HG03520 (cell line): ENCODE data around the gene SF3B6.
A peak's percentile ranks its signal among the peaks of the same experiment; 100 is the strongest.
"Not testable (repeated sequence)": the region's sequence is repeated elsewhere in the genome, so short reads cannot be mapped to it uniquely, and the experiment has no call there.

Experiments
- ATAC-seq: cut with Tn5 transposase; IDR thresholded peaks from one replicate; pipeline ENCODE4 v1.9.1; 2021; ENCODE audit warnings: mild to moderate bottlenecking, moderate library complexity; ENCODE audit not compliant: unreplicated experiment

SF3B6 gene, protein sequence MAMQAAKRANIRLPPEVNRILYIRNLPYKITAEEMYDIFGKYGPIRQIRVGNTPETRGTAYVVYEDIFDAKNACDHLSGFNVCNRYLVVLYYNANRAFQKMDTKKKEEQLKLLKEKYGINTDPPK

DNA sequence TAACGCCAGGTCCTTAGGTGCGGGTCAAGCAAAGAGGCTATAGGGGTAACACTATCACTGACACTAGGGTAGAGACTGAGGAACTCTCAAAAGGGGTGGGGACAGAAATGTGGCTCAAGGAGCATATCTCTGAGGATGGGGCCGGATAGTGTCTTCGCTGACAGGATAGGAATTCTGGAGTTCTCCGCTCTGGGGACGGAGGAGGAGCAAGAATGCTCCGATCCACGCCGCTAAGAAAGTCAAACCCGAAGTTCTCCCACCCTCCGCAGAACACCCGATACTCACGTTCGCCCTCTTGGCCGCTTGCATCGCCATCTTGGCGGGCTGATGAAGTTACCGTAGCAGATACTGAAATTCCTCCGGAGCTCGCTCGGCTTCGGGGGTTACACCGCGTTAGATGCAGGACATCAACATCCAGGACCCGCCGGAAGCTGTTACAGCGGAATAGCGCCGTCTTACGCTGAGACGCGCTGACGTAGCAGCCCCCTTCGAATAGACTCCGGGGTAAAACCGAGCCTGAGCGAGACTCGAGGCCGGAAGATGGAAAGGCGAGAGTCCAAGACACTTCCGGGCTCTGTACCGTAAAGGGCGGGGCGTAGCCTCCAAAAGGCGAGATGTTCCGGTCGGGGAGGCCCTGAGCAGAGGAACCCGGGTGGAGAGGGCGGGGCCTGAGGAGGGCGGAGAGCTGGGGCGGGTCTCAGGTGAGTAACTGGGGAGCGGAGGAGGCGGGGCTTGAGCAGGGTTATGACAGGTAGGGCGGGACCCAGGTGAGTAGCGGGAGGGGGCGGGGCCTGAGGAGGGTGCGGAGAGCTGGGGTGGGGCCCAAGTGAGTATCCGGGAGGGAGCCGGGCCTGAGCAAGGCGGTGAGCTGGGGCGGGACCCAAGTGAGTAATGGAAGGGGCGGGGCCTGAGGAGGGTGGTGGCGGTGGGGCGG, at the start of gene SF3B6:
SF3B6 (minus strand) TSS at position 412 of the 934 bp plus-strand sequence; CDS start at position 315, 97 bp downstream.
- ATAC-seq: peak; percentile 91

- ATAC-seq: peak; percentile 7
Observed at GRCh38 chr2:24123922-24124580, 47.9 kb upstream of the SF3B6 start.

DNA sequence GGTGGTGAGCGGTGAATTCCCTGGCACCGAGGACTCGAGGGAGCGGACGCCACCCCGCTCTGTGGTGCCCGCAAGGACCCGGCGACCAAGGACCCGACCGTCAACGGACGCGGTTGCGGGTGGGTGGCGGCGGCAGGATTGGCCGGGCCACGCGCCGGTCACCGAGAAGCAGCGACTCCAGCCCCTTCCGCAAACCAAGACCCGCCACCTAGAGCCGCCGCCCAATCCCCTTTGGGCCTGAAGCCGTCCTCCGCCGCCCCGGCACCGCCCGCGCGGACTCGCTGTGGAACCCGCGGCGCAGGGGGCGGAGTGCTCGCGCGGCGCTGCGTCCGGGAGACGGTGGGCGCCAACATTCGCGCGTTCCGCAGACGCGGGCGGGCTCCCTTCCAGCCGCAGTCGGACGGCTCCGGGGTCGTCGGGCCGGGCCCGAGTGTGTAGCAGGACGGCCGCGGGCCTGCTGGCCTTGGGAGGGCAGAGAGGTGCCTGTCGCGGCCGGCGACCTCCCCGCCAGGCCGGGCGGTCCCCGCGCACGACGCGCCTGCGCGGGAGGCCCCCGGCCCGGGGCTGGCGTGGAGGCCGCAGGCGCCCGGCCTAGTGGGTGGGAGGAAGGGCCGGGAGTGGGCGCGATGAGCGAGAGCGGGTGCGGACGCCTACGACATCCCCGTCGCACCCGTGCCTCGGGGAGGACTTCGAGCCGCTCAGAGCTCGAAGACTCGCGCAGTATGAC, 47.2 kb upstream of the SF3B6 start, which contains the start of the genes FAM228B and PFN4:
FAM228B (plus strand) TSS at position 275 of the 727 bp plus-strand sequence. CDS start 893 bp downstream, outside the sequence.
PFN4 (minus strand) TSS at position 140 of the 727 bp plus-strand sequence. CDS start 799 bp downstream, outside the sequence.
- ATAC-seq: peak; percentile 80

- no peak for ATAC-seq
Observed at GRCh38 chr2:24122366-24123194, 46.5 kb upstream of the SF3B6 start.

- no peak for ATAC-seq
Observed at GRCh38 chr2:24121469-24121868, 45.3 kb upstream of the SF3B6 start.

DNA sequence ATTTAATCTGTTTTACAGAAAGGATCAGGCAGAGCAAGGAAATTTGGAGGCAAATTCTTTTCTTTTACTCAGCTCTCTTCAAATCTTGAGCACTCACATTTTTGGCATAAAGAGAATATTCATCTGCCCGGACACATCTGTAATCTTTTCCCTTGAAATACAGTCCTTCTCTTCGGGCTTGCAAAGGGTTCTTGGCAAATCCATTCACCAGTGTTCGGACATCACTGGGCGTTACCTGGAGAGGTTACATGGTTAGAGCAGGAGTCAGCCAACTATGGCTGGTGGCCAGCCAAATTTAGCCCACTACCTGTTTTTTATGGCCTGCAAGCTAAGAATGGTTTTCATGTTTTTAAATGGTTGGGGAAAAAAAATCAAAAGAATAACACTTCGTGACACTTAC, 44.9 kb upstream of the SF3B6 start:
- ATAC-seq: no peak

DNA sequence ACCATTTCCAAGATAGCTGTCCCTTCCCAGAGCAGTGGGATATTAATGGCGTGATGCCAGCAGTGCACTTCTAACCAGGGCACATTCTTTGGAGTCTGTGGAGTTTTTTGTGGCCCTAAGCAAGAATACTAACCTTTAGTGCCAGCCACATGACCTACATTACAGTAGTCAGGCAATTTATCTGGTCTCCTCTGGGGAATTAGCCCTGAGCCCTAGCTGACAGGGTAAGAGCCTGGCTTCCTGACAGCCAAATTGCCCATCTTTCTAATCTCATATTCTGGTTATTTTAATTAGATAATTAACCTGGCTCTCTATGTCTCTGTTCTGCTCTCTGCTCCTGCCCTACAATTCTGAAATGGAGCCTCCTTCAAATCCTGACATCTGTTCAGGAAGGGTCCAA, 41.8 kb upstream of the SF3B6 start:
- ATAC-seq: no peak

DNA sequence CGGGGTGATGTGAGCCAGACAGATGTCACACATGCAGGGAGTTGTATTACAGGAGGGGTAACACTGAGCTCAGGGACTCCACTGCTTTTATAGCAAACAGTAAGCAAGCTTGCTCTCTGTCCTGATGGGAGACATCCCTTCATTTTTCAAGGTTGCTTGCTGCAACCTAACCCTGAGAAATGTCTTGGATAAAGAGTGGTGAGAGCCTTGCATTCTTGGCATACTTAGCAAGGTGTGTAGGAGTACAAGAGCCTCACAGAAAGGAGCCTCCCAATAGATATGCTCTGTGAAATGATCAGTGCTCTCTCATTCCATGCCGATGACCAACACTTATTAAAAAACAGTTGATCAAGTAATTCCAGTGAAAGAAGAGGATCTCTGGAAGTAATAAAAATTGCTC, 38.9 kb upstream of the SF3B6 start:
- no peak for ATAC-seq

DNA sequence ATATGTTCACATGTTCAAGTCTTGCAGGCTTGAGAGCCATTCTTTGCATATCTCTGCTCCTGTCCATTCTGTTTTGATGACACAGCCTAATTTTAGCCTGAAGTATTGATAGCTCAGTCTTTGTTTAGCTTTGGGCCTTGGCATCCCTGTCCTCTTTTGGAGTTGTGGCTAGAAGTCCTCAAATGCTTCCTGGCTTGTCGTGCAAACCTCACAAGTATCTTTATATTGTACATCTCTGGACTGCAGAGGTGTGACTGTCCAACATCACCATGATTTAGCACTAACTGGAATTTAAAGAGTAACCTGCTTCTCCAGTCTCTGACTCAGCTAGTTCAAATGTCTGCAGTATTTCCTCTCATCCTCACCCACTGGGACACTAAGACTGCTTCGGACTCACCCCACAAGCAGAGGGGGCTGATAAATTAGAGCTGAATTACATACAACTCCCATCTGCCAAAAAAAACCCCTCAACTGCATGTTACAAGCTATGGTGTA, 35.3 kb upstream of the SF3B6 start:
- no peak for ATAC-seq

DNA sequence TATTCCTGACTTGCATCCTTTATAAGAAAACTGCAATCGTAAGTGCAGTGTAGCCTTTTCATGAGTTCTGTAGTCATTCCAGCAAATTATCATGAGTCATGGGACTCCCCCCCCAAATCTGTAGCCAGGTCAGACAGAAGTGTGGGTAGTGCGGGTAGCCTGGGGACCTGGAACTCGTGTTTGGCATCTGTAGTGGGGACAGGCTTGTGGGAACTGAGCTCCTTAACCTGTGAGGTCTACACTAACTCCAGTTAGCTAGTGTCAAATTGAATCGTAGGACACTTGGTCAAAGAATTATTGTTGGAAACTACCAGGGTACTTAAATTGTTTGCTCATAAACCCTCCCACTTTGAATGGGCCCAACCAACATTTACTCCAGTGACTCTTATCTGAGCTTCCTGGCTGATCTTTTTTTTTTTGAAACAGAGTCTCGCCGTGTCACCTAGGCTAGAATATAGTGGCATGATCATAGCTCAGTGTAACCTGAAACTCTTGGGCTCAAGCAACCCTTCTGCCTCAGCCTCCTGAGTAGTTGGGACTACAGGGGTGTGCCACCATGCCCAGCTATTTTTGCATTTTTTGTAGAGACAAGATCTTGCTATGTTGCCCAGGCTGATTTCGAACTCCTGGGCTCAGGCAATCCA, 34.7 kb upstream of the SF3B6 start:
- no peak for ATAC-seq

DNA sequence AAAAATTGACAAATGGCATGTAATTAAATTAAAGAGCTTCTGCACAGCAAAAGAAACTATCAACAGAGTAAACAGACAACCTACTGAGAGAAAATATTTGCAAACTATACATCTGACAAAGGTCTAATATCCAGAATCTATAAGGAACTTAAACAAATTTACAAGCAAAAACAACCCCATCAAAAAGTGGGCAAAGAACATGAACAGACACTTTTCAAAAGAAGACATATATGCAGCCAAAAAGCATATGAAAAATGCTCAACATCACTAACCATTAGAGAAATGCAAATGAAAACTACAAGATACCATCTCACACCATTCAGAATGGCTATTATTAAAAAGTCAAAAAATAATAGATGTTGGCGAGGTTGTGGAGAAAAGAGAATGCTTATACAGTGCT, 33.3 kb upstream of the SF3B6 start:
- ATAC-seq: not testable (repeated sequence)

GRCh38 chr2:24107336-24107735, 31.2 kb upstream of the SF3B6 start:
- no peak for ATAC-seq

DNA sequence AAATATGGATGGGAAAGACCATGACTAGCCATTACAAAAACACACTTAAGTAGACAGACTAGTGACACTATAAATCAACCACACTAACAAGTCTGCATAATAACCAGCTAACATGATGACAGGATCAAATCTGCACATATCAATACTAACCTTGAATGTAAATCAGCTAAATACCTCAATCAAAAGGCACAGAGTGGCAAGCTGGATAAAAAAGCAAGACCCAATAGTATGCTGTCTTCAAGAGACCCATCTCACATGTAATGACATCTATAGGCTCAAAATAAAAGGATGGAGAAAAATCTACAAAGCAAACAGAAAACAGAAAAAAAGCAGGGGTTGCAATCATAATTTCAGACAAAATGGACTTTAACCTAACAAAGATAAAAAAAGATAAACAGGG, 30.7 kb upstream of the SF3B6 start:
- ATAC-seq: no peak

DNA sequence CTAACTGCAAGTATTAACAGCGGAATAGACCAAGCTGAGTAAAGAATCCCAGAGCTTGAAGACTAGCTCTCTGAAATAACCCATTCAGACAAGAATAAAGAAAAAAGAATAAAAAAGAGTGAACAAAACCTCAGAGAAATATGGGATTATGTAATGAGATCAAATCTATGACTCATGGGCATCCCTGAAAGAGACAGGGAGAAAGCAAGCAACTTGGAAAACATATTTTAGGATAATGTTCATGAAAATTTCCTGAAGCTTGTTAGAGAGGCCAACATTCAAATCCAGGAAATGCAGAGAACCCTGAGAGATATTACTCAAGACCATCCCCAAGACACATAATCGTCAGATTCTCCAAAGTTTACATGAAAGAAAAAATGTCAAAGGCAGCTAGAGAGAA, 29.7 kb upstream of the SF3B6 start:
- no peak for ATAC-seq

- ATAC-seq: no peak
Observed at GRCh38 chr2:24104906-24105305, 28.8 kb upstream of the SF3B6 start.

- ATAC-seq: no peak
Observed at GRCh38 chr2:24104110-24104650, 28.1 kb upstream of the SF3B6 start.

DNA sequence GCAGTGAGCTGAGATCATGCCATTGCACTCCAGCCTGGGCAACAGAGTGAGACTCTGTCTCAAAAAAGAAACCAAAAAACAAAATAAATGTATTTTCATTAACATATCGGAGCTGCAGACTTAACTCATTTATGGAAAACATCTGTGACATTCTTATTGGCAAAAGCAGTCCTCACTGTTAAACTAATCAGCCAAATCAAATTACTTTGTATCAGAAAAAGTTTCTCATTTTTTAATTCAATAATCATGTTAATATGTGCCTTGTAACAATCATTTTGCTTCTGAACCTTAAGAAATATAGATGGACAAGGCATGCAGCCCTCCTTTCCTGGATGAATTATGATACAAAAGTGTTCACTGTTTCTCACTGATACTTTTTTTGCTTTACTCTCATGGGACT, 26.6 kb upstream of the SF3B6 start:
- no peak for ATAC-seq

DNA sequence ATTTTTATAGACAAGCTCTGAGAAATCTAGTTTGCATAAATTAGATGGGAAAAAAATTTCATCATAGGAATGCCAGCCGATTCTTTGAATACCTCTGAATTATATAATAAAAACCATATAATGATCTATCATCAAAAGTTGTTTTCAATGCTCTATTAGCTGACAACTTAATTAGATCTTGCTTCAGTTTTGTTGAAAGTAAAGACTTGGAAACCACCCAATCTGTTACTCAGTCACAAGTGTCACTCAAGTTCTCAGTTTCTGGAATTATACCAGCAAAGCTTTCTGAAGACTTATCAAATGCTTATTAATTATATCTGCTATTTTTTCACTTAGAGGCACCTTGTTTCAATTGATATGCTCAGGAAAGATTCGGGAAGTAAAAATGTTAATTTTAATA, 25.9 kb upstream of the SF3B6 start:
- no peak for ATAC-seq

DNA sequence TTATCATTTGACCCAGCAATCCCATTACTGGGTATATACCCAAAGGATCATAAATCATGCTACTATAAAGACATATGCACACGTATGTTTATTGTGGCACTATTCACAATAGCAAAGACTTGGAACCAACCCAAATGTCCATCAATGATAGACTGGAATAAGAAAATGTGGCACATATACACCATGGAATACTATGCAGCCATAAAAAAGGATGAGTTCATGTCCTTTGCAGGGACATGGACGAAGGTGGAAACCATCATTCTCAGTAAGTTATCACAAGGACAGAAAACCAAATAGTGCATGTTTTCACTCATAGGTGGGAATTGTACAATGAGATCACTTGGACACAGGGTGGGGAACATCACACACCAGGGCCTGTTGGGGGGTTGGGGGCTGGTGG, 24.6 kb upstream of the SF3B6 start:
- ATAC-seq: not testable (repeated sequence)
